ENCODE measurements around the gene TCF4. TPM values are rescaled to one million over a fixed set of nuclear protein-coding genes. Genes with fewer than 3 reads are reported as not detected.

Gene TCF4
- total RNA-seq, 1 experiment from 2014 or later = 104 TPM

DNA sequence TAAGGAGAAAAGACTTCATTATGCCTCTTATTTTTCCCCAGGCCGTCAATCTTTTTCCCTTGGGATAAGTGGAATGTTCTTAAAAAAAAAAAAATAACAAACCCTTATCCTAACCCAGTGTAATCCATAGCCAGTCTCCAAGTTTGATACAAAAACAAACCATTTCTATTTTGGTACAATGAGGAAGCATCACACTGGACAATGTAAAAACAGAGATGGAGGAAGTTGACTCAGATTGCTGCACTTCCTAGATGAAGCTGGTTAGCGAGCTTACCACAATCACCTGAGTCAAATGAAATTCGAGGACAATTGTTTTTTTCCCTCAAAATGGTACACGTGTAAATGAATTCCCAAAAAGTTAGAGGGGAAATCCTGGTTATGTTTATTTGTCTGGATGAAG is 259.7 kb downstream of the TCF4 start (continued):
- TF ChIP-seq, protein P1, sequence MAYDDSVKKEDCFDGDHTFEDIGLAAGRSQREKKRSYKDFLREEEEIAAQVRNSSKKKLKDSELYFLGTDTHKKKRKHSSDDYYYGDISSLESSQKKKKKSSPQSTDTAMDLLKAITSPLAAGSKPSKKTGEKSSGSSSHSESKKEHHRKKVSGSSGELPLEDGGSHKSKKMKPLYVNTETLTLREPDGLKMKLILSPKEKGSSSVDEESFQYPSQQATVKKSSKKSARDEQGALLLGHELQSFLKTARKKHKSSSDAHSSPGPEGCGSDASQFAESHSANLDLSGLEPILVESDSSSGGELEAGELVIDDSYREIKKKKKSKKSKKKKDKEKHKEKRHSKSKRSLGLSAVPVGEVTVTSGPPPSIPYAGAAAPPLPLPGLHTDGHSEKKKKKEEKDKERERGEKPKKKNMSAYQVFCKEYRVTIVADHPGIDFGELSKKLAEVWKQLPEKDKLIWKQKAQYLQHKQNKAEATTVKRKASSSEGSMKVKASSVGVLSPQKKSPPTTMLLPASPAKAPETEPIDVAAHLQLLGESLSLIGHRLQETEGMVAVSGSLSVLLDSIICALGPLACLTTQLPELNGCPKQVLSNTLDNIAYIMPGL (CRISPR knock-in tag; IDR thresholded peaks at IDR 0.05) = no peak
- TF ChIP-seq, protein P2, sequence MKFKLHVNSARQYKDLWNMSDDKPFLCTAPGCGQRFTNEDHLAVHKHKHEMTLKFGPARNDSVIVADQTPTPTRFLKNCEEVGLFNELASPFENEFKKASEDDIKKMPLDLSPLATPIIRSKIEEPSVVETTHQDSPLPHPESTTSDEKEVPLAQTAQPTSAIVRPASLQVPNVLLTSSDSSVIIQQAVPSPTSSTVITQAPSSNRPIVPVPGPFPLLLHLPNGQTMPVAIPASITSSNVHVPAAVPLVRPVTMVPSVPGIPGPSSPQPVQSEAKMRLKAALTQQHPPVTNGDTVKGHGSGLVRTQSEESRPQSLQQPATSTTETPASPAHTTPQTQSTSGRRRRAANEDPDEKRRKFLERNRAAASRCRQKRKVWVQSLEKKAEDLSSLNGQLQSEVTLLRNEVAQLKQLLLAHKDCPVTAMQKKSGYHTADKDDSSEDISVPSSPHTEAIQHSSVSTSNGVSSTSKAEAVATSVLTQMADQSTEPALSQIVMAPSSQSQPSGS (CRISPR knock-in tag; IDR thresholded peaks at IDR 0.05; ENCODE audit: borderline replicate concordance, low read depth) = no peak
- TF ChIP-seq, protein P3, sequence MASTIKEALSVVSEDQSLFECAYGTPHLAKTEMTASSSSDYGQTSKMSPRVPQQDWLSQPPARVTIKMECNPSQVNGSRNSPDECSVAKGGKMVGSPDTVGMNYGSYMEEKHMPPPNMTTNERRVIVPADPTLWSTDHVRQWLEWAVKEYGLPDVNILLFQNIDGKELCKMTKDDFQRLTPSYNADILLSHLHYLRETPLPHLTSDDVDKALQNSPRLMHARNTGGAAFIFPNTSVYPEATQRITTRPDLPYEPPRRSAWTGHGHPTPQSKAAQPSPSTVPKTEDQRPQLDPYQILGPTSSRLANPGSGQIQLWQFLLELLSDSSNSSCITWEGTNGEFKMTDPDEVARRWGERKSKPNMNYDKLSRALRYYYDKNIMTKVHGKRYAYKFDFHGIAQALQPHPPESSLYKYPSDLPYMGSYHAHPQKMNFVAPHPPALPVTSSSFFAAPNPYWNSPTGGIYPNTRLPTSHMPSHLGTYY (CRISPR knock-in tag; IDR thresholded peaks at IDR 0.05) = no peak
- no peak for TF ChIP-seq ZNF138 (CRISPR knock-in tag; conservative IDR thresholded peaks at IDR 0.05)
- no peak for TF ChIP-seq NFATC4 (CRISPR knock-in tag; IDR thresholded peaks at IDR 0.05)
- no peak for TF ChIP-seq GABPB1 (CRISPR knock-in tag; IDR thresholded peaks at IDR 0.05)
- TF ChIP-seq JUN (CRISPR knock-in tag; IDR thresholded peaks at IDR 0.05) = no peak
- TF ChIP-seq, protein P4, sequence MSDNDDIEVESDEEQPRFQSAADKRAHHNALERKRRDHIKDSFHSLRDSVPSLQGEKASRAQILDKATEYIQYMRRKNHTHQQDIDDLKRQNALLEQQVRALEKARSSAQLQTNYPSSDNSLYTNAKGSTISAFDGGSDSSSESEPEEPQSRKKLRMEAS (CRISPR knock-in tag; IDR thresholded peaks at IDR 0.05) = no peak
- TF ChIP-seq, protein P5, sequence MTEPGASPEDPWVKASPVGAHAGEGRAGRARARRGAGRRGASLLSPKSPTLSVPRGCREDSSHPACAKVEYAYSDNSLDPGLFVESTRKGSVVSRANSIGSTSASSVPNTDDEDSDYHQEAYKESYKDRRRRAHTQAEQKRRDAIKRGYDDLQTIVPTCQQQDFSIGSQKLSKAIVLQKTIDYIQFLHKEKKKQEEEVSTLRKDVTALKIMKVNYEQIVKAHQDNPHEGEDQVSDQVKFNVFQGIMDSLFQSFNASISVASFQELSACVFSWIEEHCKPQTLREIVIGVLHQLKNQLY (CRISPR knock-in tag; IDR thresholded peaks at IDR 0.05) = no peak

DNA sequence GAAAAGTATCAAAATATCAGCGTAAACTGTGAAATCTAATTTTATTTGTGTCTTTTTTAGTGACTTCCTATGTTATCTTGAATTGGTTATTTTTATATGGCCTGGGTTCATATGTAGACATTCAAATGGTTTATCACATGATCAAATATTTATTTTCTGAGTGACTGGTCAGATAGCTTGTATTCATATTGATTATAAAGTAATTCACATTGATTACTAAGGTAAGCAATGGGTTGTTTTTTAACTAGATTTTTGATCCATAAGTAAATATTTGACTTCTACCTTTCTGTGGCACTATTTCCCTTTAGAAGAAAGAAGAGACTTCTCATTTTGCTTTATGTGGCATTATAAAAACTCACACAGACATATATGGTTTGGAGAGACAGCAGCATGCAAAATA is 260.5 kb downstream of the TCF4 start:
- no peak for TF ChIP-seq CREM (CRISPR knock-in tag; IDR thresholded peaks at IDR 0.05)
- ATAC-seq = no peak
- no peak overlapping the region for H3K27ac Mint-ChIP-seq
- peaks cover 60% of the 10 kb centered on the region for H3K4me1 Mint-ChIP-seq
- no peak for DNase-seq (ENCODE audit: low spot score)
- H3K9me3 Mint-ChIP-seq = no peaks in the 10 kb centered on the region
- no peaks in the 10 kb centered on the region for H3K27me3 Mint-ChIP-seq (ENCODE audit: low read depth)
- H3K36me3 Mint-ChIP-seq = no peaks in the 10 kb centered on the region
- no peak overlapping the region for H3K4me3 Mint-ChIP-seq
- ChIA-PET CTCF (no interaction called here), POLR2A (no interaction called here)

DNA sequence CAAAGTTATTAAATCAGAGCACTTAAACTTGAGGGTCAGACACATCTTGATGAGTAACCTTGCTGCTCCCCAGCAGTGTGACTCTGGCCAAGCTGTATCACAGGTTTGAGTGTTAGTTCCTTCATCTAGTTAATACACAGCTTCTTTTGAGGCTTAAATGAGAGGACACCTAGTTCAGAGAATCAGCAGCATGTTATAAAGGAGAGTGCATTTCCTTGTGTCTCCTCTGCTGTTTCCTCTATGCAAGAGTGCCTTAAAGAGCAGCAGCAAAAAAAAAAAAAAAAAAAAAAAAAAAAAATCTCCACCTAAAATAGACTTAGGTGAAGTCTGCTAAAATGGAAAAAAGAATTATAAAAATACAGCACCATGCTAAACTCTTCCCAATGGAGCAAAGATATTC is 261.9 kb downstream of the TCF4 start:
- ChIA-PET CTCF (no interaction called here), POLR2A (interaction anchor here (0.7 kb wide), 1 partner anchor 954 kb away, joined by 9 read pairs; no protein-coding TSS in a partner anchor)
- no peaks in the 10 kb centered on the region for H3K9me3 Mint-ChIP-seq
- H3K27me3 Mint-ChIP-seq (ENCODE audit: low read depth) = no peaks in the 10 kb centered on the region
- no peak for DNase-seq (ENCODE audit: low spot score)
- no peak overlapping the region for H3K4me3 Mint-ChIP-seq
- ATAC-seq = no peak
- peaks cover 59% of the 10 kb centered on the region for H3K4me1 Mint-ChIP-seq
- no peak for TF ChIP-seq SMAD3 (CRISPR knock-in tag; IDR thresholded peaks at IDR 0.05; ENCODE audit: borderline replicate concordance)
- TF ChIP-seq, protein P6, sequence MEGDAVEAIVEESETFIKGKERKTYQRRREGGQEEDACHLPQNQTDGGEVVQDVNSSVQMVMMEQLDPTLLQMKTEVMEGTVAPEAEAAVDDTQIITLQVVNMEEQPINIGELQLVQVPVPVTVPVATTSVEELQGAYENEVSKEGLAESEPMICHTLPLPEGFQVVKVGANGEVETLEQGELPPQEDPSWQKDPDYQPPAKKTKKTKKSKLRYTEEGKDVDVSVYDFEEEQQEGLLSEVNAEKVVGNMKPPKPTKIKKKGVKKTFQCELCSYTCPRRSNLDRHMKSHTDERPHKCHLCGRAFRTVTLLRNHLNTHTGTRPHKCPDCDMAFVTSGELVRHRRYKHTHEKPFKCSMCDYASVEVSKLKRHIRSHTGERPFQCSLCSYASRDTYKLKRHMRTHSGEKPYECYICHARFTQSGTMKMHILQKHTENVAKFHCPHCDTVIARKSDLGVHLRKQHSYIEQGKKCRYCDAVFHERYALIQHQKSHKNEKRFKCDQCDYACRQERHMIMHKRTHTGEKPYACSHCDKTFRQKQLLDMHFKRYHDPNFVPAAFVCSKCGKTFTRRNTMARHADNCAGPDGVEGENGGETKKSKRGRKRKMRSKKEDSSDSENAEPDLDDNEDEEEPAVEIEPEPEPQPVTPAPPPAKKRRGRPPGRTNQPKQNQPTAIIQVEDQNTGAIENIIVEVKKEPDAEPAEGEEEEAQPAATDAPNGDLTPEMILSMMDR (IDR thresholded peaks at IDR 0.05) = no peak
- TF ChIP-seq, protein P7, sequence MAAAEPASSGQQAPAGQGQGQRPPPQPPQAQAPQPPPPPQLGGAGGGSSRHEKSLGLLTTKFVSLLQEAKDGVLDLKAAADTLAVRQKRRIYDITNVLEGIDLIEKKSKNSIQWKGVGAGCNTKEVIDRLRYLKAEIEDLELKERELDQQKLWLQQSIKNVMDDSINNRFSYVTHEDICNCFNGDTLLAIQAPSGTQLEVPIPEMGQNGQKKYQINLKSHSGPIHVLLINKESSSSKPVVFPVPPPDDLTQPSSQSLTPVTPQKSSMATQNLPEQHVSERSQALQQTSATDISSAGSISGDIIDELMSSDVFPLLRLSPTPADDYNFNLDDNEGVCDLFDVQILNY (CRISPR knock-in tag; IDR thresholded peaks at IDR 0.05) = no peak
- TF ChIP-seq, protein P8, sequence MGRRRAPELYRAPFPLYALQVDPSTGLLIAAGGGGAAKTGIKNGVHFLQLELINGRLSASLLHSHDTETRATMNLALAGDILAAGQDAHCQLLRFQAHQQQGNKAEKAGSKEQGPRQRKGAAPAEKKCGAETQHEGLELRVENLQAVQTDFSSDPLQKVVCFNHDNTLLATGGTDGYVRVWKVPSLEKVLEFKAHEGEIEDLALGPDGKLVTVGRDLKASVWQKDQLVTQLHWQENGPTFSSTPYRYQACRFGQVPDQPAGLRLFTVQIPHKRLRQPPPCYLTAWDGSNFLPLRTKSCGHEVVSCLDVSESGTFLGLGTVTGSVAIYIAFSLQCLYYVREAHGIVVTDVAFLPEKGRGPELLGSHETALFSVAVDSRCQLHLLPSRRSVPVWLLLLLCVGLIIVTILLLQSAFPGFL (CRISPR knock-in tag; IDR thresholded peaks at IDR 0.05; ENCODE audit: borderline replicate concordance) = no peak
- TF ChIP-seq, protein P9, sequence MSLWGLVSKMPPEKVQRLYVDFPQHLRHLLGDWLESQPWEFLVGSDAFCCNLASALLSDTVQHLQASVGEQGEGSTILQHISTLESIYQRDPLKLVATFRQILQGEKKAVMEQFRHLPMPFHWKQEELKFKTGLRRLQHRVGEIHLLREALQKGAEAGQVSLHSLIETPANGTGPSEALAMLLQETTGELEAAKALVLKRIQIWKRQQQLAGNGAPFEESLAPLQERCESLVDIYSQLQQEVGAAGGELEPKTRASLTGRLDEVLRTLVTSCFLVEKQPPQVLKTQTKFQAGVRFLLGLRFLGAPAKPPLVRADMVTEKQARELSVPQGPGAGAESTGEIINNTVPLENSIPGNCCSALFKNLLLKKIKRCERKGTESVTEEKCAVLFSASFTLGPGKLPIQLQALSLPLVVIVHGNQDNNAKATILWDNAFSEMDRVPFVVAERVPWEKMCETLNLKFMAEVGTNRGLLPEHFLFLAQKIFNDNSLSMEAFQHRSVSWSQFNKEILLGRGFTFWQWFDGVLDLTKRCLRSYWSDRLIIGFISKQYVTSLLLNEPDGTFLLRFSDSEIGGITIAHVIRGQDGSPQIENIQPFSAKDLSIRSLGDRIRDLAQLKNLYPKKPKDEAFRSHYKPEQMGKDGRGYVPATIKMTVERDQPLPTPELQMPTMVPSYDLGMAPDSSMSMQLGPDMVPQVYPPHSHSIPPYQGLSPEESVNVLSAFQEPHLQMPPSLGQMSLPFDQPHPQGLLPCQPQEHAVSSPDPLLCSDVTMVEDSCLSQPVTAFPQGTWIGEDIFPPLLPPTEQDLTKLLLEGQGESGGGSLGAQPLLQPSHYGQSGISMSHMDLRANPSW (CRISPR knock-in tag; conservative IDR thresholded peaks at IDR 0.05; ENCODE audit: low read depth) = no peak
- TF ChIP-seq, protein P4 (CRISPR knock-in tag; IDR thresholded peaks at IDR 0.05) = no peak
- no peaks in the 10 kb centered on the region for H3K36me3 Mint-ChIP-seq
- no peak overlapping the region for H3K27ac Mint-ChIP-seq

Measured in WTC11 (cell line).